Transverse colon (tissue), 4 donors: ENCODE measurements around the gene ZNF197.

Experiments used
- CTCF ChIP-seq, 5 experiments: fragments of 200-600 bp in 3 of 5; fragments of 450-650 bp in 2 of 5; sonication (generic) in 3 of 5; IDR thresholded peaks; 1 replicate in 2 of 5; 2 replicates in 3 of 5; pipeline ENCODE4 v1.5.1; 2016 to 2017; ENCODE audit warnings: antibody characterized with exemption in 5 of 5, inconsistent platforms in 3 of 5, mild to moderate bottlenecking in 2 of 5, moderate library complexity in 1 of 5
- EP300 ChIP-seq: sonication (generic); formaldehyde crosslinking; IDR thresholded peaks from one replicate; pipeline ENCODE4 v1.6.1; 2017; ENCODE audit warnings: antibody characterized with exemption, low read depth
- POLR2A ChIP-seq: fragments of 450-650 bp; IDR thresholded peaks from one replicate; pipeline ENCODE4 v1.6.1; 2016; ENCODE audit warnings: antibody characterized with exemption, mild to moderate bottlenecking, moderate library complexity
- POLR2AphosphoS5 ChIP-seq, 3 donors: sonication (generic); formaldehyde crosslinking; IDR thresholded peaks; one replicate each; pipeline ENCODE4 v1.6.1; 2016; ENCODE audit warnings: antibody characterized with exemption in 3 of 3

DNA sequence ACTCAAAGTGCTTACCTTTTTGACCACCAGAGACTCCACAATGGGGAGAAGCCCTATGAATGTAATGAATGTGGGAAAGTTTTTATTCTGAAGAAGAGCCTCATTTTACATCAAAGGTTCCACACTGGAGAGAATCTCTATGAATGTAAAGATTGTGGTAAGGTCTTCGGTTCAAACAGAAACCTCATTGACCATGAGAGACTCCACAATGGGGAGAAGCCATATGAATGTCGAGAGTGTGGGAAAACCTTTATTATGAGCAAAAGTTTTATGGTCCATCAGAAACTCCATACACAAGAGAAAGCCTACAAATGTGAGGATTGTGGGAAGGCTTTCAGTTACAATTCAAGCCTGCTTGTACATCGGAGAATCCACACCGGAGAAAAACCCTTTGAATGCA is 18.2 kb downstream of the ZNF197 start:
- TF ChIP-seq POLR2A (no peak), POLR2AphosphoS5 (IDR thresholded peaks at IDR 0.05) (no peak), EP300 (no peak), CTCF (IDR thresholded peaks at IDR 0.05) (no peak)
